Activated gamma-delta T cell treated with anti-CD3 and anti-CD28 coated beads, Interleukin-2, amount 50 U/mL, for 16 hours (primary cell): Measurements from ENCODE around the gene TNIP2.

Source experiments
- DNase-seq: peaks from one replicate; pipeline ENCODE4 v3.0.0-alpha.2; 2020; ENCODE audit warnings: low read depth

TNIP2 gene

GRCh38 chr4:2714918-2715317, 41.2 kb downstream of the TNIP2 start:
- no peak for DNase-seq

- DNase-seq, result peak; percentile 7
Measured at GRCh38 chr4:2714061-2714770, 41.9 kb downstream of the TNIP2 start.

GRCh38 chr4:2713337-2713736, 42.8 kb downstream of the TNIP2 start:
- no peak for DNase-seq

- DNase-seq, result no peak
Measured at GRCh38 chr4:2712261-2712842, 43.8 kb downstream of the TNIP2 start.

GRCh38 chr4:2702770-2703169, 53.4 kb downstream of the TNIP2 start:
- no peak for DNase-seq

GRCh38 chr4:2702361-2702760, 53.8 kb downstream of the TNIP2 start:
- no peak for DNase-seq

GRCh38 chr4:2700031-2700430, 56.1 kb downstream of the TNIP2 start:
- DNase-seq, result no peak

- DNase-seq, result no peak
Measured at GRCh38 chr4:2699534-2699933, 56.6 kb downstream of the TNIP2 start.

GRCh38 chr4:2698951-2699505, 57.1 kb downstream of the TNIP2 start:
- no peak for DNase-seq

GRCh38 chr4:2698504-2698903, 57.6 kb downstream of the TNIP2 start:
- DNase-seq, result no peak

GRCh38 chr4:2697995-2698414, 58.1 kb downstream of the TNIP2 start:
- DNase-seq, result no peak

GRCh38 chr4:2696423-2696822, 59.7 kb downstream of the TNIP2 start:
- DNase-seq, result no peak

- DNase-seq, result no peak
Measured at GRCh38 chr4:2695346-2696060, 60.6 kb downstream of the TNIP2 start.

GRCh38 chr4:2694691-2695090, 61.4 kb downstream of the TNIP2 start:
- DNase-seq, result no peak

GRCh38 chr4:2691952-2692435, 64.1 kb downstream of the TNIP2 start:
- no peak for DNase-seq
